NCI-H2171 treated with DMSO at 0.1 percent for 48 hours (cell line): ENCODE measurements around the gene STAT3.
"Not testable (repeated sequence)": the region's sequence is repeated elsewhere in the genome, so short reads cannot be mapped to it uniquely, and the experiment has no call there.

Source experiments
- DNase-seq: peaks from one replicate; lab custom pipeline; 2025; lab: John Stamatoyannopoulos, UW

Gene STAT3

GRCh38 chr17:42313773-42314566 lies 74.3 kb downstream of the STAT3 start:
- no peak for DNase-seq

GRCh38 chr17:42313389-42313772 lies 74.9 kb downstream of the STAT3 start:
- DNase-seq = no peak

- peak; percentile 93 for DNase-seq
Measured at GRCh38 chr17:42312285-42313130, 75.7 kb downstream of the STAT3 start.

GRCh38 chr17:42312035-42312284 lies 76.3 kb downstream of the STAT3 start:
- DNase-seq = no peak

- peak; percentile 65 for DNase-seq
Measured at GRCh38 chr17:42311240-42312034, 76.8 kb downstream of the STAT3 start.

GRCh38 chr17:42310787-42311215 lies 77.4 kb downstream of the STAT3 start:
- DNase-seq = no peak

GRCh38 chr17:42309986-42310786 lies 78.1 kb downstream of the STAT3 start:
- DNase-seq = peak; percentile 22

- DNase-seq = no peak
Measured at GRCh38 chr17:42309142-42309541, 79.1 kb downstream of the STAT3 start.

GRCh38 chr17:42308446-42308845 lies 79.8 kb downstream of the STAT3 start:
- no peak for DNase-seq

GRCh38 chr17:42307362-42307927 lies 80.8 kb downstream of the STAT3 start:
- no peak for DNase-seq

- no peak for DNase-seq
Measured at GRCh38 chr17:42306385-42306667, 81.9 kb downstream of the STAT3 start.

GRCh38 chr17:42305543-42306384 lies 82.5 kb downstream of the STAT3 start:
- DNase-seq = no peak

GRCh38 chr17:42305031-42305330 lies 83.3 kb downstream of the STAT3 start:
- DNase-seq = not testable (repeated sequence)

GRCh38 chr17:42304187-42305030 lies 83.8 kb downstream of the STAT3 start:
- no peak for DNase-seq

GRCh38 chr17:42303694-42304093 lies 84.5 kb downstream of the STAT3 start:
- no peak for DNase-seq

GRCh38 chr17:42301022-42301421 lies 87.2 kb downstream of the STAT3 start:
- DNase-seq = no peak

GRCh38 chr17:42299913-42300312 lies 88.3 kb downstream of the STAT3 start:
- DNase-seq = not testable (repeated sequence)

GRCh38 chr17:42299361-42299760 lies 88.9 kb downstream of the STAT3 start:
- not testable (repeated sequence) for DNase-seq

- DNase-seq = not testable (repeated sequence)
Measured at GRCh38 chr17:42297775-42298174, 90.5 kb downstream of the STAT3 start.

- no peak for DNase-seq
Measured at GRCh38 chr17:42296012-42296411, 92.2 kb downstream of the STAT3 start.
